ENCODE results near the gene FRAT1. TPM values are rescaled to one million over a fixed set of nuclear protein-coding genes. Genes with fewer than 3 reads are reported as not detected.

FRAT1 gene
- total and polyA plus RNA-seq, 2 of the 13 experiments (the other 11 are each of a cell fraction or from before 2014, with no cell fraction given) = 1.7 to 2.3 TPM

DNA sequence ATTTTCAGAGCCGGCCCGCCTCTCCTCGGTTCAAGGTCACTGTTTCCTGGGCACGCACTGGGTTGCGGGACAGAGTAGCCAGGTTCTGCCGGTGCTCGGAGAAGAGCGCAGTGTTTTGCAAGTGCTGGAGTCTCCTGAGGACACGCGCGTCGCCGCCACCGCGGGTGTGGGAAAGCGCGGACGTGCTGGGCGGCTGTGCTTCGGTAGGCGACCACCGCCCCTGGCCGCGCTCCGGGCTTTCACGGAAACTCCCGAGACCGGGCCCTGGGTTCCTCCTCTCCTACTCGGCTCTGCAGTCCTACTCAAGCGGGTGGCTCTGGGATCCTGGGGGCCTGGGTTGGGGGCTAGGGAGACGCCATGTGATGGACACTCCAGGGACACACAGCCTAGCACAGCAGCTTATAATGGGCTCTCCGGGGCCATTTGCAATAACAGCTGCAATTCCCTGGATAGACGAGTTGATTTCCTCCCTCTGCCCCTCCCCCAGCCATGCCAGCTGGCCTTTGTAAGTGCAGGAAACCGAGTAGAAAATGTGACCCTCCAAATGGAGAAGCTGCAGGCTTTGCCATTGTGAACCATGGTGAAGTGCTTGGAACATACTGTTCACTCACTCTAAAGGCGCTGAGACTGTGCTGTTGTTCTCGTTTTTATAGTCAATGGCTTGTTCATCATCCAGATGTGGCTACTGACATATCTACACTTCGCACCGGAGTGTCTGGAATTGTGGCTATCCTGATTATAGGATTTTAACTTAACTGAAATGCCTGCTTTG is 2.1 kb downstream of the FRAT1 start:
- Histone ChIP-seq H3K79me2 (ENCODE audit: insufficient read depth, low read length) (no peaks in the 10 kb centered on the region), H3K27me3 (ENCODE audit: control insufficient read depth in 1 of 2, insufficient read depth in 2 of 2, low read length in 2 of 2) (peaks cover 0 to 2% of the 10 kb centered on the region in 2 experiments; a peak in 2 of 5 replicates), H3K9me3 (ENCODE audit: low read length) (no peaks in the 10 kb centered on the region), H3K4me3 (replicated peaks in 1 of 3; ENCODE audit: insufficient read depth in 1 of 3, low read depth in 2 of 3, low read length in 3 of 3) (peak overlapping the region; percentile 75 to 84 (median 82); a peak in 4 of 6 replicates), H4K20me1 (ENCODE audit: insufficient read depth, low read length) (no peaks in the 10 kb centered on the region), H2AFZ (ENCODE audit: low read length) (no peak overlapping the region), H3K9ac (ENCODE audit: insufficient read depth, low read depth, low read length) (no peak overlapping the region; the same call in 1 of the 2 replicates), H3K4me2 (ENCODE audit: low read depth, low read length) (peak overlapping the region; percentile 96), H3K36me3 (replicated peaks in 1 of 2; ENCODE audit: control insufficient read depth in 1 of 2, insufficient read depth in 2 of 2, low read length in 2 of 2) (no peaks in the 10 kb centered on the region), H3K27ac (ENCODE audit: extremely low read length, insufficient read depth, low read length) (peak overlapping the region; percentile 71), H3K4me1 (ENCODE audit: insufficient read depth, low read length) (peaks cover 54% of the 10 kb centered on the region)
- CTCF ChIA-PET (ENCODE audit: low intra/inter-chr PET ratio, low total read pairs) = no interaction called here
- intact Hi-C loops (cut with micrococcal nuclease; ENCODE audit: unreplicated experiment) (no loop called here), in situ Hi-C loops (cut with HindIII; ENCODE audit: extremely low pct_ligation_motif_present, low pct_unique_long_range_greater_than_20kb) (no loop called here)
- DNase-seq (ENCODE audit: low spot score) (no peak), FAIRE-seq (no peak), ATAC-seq (peak; percentile 7; the same call in 1 of the 3 replicates)
- no TSS peak for BruUV-seq (replicated peaks)
- 57% methylated on average over 11 of the region's 38 CpGs for whole genome bisulfite sequencing (ENCODE audit: low lambda C conversion rate)
- POLR2A ChIA-PET = interaction anchor here (0.6 kb wide), 1 partner anchor 37 kb away, joined by 4 read pairs; no protein-coding TSS in a partner anchor
- TF ChIP-seq GTF3A (CRISPR knock-in tag; conservative IDR thresholded peaks at IDR 0.05) (no peak), GABPB1 (CRISPR knock-in tag; IDR thresholded peaks at IDR 0.05) (0 out of 2 replicates have a peak, but pooled peaks have one; percentile 21), ZNF709 (CRISPR knock-in tag; IDR thresholded peaks at IDR 0.05) (0 out of 2 replicates have a peak, but pooled peaks have one; percentile 0), ZMYM3 (CRISPR knock-in tag; IDR thresholded peaks at IDR 0.05) (peak; percentile 83), RFXAP (CRISPR knock-in tag; IDR thresholded peaks at IDR 0.05; ENCODE audit: borderline replicate concordance) (0 out of 2 replicates have a peak, but pooled peaks have one; percentile 29), SALL1 (CRISPR knock-in tag; IDR thresholded peaks at IDR 0.05) (0 out of 2 replicates have a peak, but pooled peaks have one; percentile 23), MTA1 (CRISPR knock-in tag; IDR thresholded peaks at IDR 0.05; ENCODE audit: borderline replicate concordance) (peak; percentile 46; the same call in 1 of the 2 replicates), HOXA3 (CRISPR knock-in tag; IDR thresholded peaks at IDR 0.05) (peak; percentile 66), MXI1 (IDR thresholded peaks at IDR 0.05; ENCODE audit: borderline replicate concordance, low read depth, low read length) (no peak), ZNF616 (CRISPR knock-in tag; IDR thresholded peaks at IDR 0.05; ENCODE audit: low read depth) (no peak), ZNF251 (CRISPR knock-in tag; IDR thresholded peaks at IDR 0.05) (no peak), ATF7-NPFF (CRISPR knock-in tag; IDR thresholded peaks at IDR 0.05; ENCODE audit: low read depth) (0 out of 2 replicates have a peak, but pooled peaks have one; percentile 30)
- TF ChIP-seq, protein P1, sequence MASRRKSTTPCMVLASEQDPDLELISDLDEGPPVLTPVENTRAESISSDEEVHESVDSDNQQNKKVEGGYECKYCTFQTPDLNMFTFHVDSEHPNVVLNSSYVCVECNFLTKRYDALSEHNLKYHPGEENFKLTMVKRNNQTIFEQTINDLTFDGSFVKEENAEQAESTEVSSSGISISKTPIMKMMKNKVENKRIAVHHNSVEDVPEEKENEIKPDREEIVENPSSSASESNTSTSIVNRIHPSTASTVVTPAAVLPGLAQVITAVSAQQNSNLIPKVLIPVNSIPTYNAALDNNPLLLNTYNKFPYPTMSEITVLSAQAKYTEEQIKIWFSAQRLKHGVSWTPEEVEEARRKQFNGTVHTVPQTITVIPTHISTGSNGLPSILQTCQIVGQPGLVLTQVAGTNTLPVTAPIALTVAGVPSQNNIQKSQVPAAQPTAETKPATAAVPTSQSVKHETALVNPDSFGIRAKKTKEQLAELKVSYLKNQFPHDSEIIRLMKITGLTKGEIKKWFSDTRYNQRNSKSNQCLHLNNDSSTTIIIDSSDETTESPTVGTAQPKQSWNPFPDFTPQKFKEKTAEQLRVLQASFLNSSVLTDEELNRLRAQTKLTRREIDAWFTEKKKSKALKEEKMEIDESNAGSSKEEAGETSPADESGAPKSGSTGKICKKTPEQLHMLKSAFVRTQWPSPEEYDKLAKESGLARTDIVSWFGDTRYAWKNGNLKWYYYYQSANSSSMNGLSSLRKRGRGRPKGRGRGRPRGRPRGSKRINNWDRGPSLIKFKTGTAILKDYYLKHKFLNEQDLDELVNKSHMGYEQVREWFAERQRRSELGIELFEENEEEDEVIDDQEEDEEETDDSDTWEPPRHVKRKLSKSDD (CRISPR knock-in tag; IDR thresholded peaks at IDR 0.05; ENCODE audit: low read depth) = 0 out of 2 replicates have a peak, but pooled peaks have one; percentile 64
- TF ChIP-seq, protein P2, sequence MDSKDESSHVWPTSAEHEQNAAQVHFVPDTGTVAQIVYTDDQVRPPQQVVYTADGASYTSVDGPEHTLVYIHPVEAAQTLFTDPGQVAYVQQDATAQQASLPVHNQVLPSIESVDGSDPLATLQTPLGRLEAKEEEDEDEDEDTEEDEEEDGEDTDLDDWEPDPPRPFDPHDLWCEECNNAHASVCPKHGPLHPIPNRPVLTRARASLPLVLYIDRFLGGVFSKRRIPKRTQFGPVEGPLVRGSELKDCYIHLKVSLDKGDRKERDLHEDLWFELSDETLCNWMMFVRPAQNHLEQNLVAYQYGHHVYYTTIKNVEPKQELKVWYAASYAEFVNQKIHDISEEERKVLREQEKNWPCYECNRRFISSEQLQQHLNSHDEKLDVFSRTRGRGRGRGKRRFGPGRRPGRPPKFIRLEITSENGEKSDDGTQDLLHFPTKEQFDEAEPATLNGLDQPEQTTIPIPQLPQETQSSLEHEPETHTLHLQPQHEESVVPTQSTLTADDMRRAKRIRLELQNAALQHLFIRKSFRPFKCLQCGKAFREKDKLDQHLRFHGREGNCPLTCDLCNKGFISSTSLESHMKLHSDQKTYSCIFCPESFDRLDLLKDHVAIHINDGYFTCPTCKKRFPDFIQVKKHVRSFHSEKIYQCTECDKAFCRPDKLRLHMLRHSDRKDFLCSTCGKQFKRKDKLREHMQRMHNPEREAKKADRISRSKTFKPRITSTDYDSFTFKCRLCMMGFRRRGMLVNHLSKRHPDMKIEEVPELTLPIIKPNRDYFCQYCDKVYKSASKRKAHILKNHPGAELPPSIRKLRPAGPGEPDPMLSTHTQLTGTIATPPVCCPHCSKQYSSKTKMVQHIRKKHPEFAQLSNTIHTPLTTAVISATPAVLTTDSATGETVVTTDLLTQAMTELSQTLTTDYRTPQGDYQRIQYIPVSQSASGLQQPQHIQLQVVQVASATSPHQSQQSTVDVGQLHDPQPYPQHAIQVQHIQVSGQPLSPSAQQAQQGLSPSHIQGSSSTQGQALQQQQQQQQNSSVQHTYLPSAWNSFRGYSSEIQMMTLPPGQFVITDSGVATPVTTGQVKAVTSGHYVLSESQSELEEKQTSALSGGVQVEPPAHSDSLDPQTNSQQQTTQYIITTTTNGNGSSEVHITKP (CRISPR knock-in tag; IDR thresholded peaks at IDR 0.05; ENCODE audit: low read depth) = peak; percentile 16; the same call in 1 of the 2 replicates
- TF ChIP-seq, protein P3, sequence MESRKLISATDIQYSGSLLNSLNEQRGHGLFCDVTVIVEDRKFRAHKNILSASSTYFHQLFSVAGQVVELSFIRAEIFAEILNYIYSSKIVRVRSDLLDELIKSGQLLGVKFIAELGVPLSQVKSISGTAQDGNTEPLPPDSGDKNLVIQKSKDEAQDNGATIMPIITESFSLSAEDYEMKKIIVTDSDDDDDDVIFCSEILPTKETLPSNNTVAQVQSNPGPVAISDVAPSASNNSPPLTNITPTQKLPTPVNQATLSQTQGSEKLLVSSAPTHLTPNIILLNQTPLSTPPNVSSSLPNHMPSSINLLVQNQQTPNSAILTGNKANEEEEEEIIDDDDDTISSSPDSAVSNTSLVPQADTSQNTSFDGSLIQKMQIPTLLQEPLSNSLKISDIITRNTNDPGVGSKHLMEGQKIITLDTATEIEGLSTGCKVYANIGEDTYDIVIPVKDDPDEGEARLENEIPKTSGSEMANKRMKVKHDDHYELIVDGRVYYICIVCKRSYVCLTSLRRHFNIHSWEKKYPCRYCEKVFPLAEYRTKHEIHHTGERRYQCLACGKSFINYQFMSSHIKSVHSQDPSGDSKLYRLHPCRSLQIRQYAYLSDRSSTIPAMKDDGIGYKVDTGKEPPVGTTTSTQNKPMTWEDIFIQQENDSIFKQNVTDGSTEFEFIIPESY (CRISPR knock-in tag; IDR thresholded peaks at IDR 0.05) = peak; percentile 86

All from HepG2 (cell line).